ENCODE data around the gene TARBP2.
A peak's percentile ranks its signal among the peaks of the same experiment; 100 is the strongest.
"Not testable (repeated sequence)": the region's sequence is repeated elsewhere in the genome, so short reads cannot be mapped to it uniquely, and the experiment has no call there.

The TARBP2 gene

DNA sequence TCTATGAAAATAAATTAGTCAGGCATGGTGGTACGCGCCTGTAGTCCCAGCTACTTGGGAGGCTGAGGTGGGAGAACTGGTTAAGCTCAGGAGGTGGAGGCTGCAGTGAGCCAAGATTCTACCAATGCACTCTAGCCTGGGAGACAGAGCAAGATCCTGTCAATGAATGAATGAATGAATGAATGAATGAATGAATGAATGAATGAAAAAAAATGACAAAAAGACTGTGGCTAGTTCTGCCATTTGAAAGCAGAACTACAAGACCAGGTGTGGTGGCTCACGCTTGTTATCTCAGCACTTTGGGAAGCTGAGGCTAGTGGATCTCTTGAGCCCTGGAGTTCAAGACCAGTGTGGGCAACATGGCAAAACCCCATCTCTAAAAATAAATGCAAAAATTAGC is 38.4 kb downstream of the TARBP2 start:
- intact Hi-C loops (cut with DNase I), result no loop called here
- DNase-seq, result peak in 1 of 10 donors; percentile 18

DNA sequence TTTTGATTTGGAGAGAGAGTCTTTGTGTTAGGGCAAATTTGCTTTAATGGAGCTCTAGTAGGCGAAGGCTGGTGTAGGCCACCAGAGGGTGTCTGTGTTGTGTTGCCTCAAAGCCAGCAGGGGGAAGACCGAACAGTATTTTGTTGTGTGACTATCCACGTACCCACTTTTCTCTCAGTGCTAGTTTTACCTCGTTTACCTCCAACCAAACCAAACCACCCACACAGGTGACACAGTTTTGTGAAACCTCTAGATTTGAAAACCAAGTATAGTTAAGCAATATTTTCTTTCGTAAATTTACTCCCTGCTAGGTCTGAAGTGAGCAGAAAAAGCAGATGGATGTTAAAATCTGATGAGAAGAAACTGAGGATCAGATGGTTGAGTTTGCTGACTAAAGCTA is 42.5 kb downstream of the TARBP2 start:
- intact Hi-C loops (cut with DNase I), result loop anchor here (1.0 to 10.0 kb wide), 2 partner anchors 81 to 133 kb away; partner anchors contain the start of genes ATF7 and ATP5MC2
- DNase-seq, result peak; percentile 45 to 95 (median 68)

DNA sequence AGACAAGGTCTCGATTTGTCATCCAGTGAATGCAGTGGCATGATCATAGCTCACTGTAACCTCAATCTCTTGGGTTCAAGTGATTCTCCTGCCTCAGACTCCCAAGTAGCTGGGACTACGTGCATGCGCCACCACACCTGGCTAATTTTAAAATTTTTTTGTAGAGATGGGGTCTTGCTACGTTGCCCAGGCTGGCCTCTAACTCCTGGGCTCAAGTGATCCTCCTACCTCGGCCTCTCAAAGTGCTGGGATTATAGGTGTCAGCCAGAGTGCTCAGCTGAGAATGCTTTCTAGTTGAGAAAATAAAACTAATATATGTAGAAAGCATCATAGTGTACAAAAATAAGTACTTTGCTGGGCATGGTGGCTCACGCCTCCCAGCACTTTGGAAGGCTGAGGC is 47.3 kb downstream of the TARBP2 start:
- DNase-seq, result not testable (repeated sequence)
- intact Hi-C loops (cut with DNase I), result loop anchor here (10.0 kb wide), 1 partner anchor 76 kb away; the partner anchor contains the start of gene ATF7

DNA sequence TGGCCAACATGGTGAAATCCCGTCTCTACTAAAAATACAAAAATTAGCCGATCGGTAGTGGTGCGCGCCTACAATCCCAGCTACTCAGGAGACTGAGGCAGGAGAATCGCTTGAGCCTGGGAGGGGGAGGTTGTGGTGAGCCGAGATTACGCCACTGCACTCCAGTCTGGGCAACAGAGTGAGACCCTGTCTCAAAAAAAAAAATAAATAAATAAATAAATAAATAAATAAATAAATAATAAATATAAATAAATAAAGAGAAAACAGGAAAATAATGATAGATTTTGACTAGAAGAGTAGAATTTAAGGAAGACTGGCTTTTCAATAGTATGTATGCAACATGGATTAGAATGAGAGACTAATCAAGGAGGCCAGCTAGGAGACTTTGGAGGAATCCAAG is 49.0 kb downstream of the TARBP2 start:
- DNase-seq, result not testable (repeated sequence)
- intact Hi-C loops (cut with DNase I), result loop anchor here (5.0 kb wide), 1 partner anchor 37 kb away; no protein-coding TSS in a partner anchor

DNA sequence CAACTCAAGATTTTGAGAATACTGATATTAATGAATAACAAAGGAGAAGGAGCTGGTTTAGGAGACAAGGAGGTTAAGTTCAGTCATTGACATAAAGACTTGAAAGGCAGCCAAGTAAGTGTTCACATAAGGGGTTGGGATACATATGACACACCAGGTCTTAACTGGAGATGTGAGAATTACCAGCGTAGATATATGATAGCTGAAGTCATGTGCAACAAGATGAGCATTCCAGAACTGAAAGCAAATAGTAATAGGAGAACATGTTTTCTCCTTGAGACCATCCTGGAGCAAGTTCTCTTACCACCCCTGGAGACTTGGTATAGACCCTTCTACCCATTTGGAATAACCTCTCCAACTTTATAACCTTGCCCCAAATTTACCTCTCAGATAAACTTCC is 49.5 kb downstream of the TARBP2 start:
- intact Hi-C loops (cut with DNase I), result loop anchor here (5.0 kb wide), 1 partner anchor 37 kb away; no protein-coding TSS in a partner anchor
- no peak for DNase-seq

DNA sequence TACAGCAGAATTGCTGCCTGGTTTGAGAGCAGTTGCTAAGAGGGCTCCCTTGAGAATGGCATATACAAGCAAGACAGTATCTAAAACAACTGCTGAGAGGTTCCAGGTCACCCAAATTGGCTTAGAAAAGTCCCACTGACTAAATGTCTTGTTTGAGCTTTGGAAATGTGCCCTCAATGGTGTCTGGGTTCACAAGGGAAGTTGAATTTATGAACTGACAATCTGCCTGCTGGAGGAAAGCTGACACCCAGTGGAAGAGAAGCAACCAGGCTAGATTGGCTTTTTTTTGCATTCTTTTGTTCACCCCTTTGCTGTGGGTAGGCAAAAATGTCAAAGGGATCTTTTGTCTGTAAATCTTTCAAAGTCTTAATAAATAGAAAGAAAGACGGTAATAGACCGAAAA is 50.8 kb downstream of the TARBP2 start:
- no peak for DNase-seq
- intact Hi-C loops (cut with DNase I), result loop anchor here (5.0 kb wide), 1 partner anchor 35 kb away; no protein-coding TSS in a partner anchor

DNA sequence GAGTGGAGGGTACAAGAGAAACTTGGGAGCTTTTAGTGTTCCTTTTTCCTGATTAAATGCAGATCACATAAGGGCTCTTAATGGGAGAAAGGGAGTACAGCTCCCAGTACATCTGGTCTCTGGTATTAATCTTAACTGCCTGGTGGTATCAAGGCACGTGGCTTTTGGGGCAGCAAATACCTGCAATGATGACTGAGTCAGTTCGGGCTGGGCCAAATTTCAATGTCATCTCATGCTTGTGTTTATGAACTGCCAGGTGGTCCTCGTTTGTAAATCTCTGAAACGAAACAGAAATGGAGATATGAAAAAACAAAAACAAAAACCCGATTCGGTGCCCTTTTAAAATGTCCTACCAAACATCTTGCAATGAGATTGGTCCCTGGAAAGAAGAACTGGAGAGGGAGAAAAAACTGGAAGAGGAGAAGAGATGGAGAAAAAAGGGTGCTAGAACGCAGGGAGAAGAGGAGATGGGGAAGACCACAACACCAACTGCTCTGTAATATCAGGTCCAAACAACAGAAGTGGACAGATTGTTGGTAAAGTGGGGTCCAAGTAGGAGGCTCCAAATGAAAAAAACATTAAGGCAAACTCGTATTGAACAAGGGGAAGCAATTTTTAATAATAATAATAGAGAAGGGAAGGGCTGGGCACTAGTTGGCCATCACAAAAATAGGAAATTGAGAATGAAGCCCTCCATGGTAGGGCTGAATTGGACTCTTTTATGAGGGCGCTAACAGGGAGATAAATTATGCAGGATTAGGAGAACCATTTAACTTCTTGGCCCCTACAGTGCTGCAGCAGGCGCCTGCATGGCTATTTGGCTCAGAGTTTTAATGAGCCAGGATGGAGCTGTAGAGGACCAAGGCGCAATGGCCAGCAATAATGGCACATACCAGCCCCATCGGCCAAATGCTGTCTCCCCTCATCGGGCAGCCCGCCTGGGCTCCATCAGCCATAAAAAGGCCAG is 51.6 kb downstream of the TARBP2 start:
- intact Hi-C loops (cut with DNase I), result loop anchor here (5.0 kb wide), 1 partner anchor 35 kb away; no protein-coding TSS in a partner anchor

More for the DNA sequence above, 51.6 kb downstream of the TARBP2 start:
- no peak for DNase-seq
